ENCODE measurements around the gene CNN2. TPM values are rescaled to one million over a fixed set of nuclear protein-coding genes. Genes with fewer than 3 reads are reported as not detected.

CNN2 gene
- total RNA-seq, 6 experiments from 2014 or later, result 483 to 579 (median 507) TPM

DNA sequence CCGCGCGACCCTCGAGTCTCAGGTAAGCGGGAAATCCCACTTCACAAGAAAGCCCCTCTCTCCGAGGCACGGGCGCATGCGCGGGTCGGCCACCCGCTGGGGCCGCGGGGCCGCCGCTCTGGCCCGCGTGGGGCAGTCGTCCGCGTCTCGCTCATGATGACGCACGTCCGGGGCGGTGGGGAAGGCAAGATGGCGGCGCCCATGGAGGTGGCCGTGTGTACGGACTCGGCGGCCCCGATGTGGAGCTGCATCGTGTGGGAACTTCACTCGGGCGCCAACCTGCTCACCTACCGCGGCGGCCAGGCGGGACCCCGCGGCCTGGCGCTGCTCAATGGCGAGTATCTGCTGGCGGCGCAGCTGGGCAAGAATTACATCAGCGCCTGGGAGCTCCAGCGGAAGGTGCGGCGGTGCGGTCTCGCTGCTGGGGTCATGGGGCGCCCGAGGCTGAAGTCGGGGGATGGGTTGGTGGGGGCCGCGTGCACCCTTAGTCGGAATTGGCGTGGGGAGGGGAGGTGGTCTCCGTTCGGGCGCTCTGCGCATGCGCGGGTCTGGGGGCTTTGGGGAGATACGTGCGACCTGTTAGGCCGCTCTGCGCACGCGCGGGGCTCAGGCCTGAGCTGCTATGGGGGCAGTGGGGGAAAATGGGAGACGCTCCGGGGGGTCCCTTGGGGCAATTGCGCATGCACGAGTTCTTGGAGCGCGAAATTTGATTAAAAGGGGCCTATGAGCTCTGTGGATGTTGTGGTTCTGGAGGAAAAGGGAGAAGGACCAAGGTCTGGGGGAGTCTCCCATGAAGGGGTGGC lies 42.0 kb upstream of the CNN2 start, which contains the start of gene WDR18:
Gene WDR18, plus strand, starts transcription at position 181 of the 803 bp plus-strand sequence. Its CDS starts 9 bp downstream, at position 190.
- peak; percentile 75 for DNase-seq
- Mint-ChIP-seq H3K4me1 (ENCODE audit: low read depth) (peaks cover 18% of the 10 kb centered on the region), H3K27ac (peak within 1 kb of the TSS; percentile 95), H3K36me3 (ENCODE audit: low read depth) (no peaks in the 10 kb centered on the region; the same call in 1 of the 2 replicates), H3K4me3 (peak within 1 kb of the TSS; percentile 95), H3K27me3 (ENCODE audit: insufficient read depth) (peaks cover 16% of the 10 kb centered on the region), H3K9me3 (no peaks in the 10 kb centered on the region)
- peak; percentile 19; the same call in 1 of the 2 replicates for TF ChIP-seq CTCF (IDR thresholded peaks at IDR 0.05)

DNA sequence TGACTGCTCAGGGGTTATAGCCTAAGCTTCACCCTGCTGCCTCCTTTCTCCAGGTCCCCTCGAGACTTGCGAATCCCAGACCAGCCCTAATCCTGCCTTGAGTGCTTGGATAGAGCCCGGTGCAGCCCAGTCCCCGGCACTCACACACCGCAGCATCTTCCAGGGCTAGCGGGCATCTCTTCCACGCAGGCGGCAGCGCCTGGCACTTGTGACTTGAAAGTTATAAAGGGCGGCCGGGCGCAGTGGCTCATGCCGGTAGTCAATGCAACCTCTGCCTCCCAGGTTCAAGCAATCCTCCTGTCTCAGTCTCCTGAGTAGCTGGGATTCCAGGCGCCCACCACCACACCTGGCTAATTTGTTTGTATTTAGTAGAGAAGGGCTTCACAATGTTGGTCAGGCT lies 40.3 kb upstream of the CNN2 start:
- peaks cover 11% of the 10 kb centered on the region for H3K27me3 Mint-ChIP-seq (ENCODE audit: insufficient read depth)
- TF ChIP-seq CTCF (IDR thresholded peaks at IDR 0.05), result no peak
- no peak overlapping the region for H3K27ac Mint-ChIP-seq
- no peak for DNase-seq
- H3K4me3 Mint-ChIP-seq, result peak overlapping the region; percentile 95; the same call in 1 of the 2 replicates
- no peaks in the 10 kb centered on the region for H3K9me3 Mint-ChIP-seq
- H3K36me3 Mint-ChIP-seq (ENCODE audit: low read depth), result no peaks in the 10 kb centered on the region; the same call in 1 of the 2 replicates
- H3K4me1 Mint-ChIP-seq (ENCODE audit: low read depth), result peaks cover 18% of the 10 kb centered on the region

GRCh38 chr19:988081-988480 lies 38.3 kb upstream of the CNN2 start:
- peaks cover 4% of the 10 kb centered on the region for H3K36me3 Mint-ChIP-seq (ENCODE audit: low read depth)
- no peak overlapping the region for H3K4me3 Mint-ChIP-seq
- no peak overlapping the region for H3K27ac Mint-ChIP-seq
- H3K9me3 Mint-ChIP-seq, result no peaks in the 10 kb centered on the region
- H3K27me3 Mint-ChIP-seq (ENCODE audit: insufficient read depth), result peaks cover 9% of the 10 kb centered on the region
- DNase-seq, result no peak
- TF ChIP-seq CTCF (IDR thresholded peaks at IDR 0.05), result no peak
- H3K4me1 Mint-ChIP-seq (ENCODE audit: low read depth), result peaks cover 18% of the 10 kb centered on the region

DNA sequence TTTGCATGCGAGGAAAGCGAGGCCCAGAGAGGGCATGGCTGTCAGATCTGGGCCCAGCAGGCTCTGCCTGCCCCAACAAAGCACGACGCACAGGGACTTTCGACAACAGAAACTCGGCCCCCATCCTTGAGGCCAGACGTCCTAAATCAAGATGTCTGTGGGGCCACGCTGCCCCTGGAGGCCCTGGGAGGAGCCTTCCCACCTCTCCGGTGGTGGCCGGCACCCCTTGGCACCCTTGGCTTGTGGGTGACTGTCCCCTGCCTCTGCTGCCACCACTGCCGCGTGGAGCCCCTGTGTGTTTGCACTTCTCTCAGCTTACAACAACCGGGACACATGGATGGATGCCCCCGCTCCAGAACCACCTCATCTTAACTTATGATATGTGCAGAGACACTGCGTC lies 37.9 kb upstream of the CNN2 start:
- Mint-ChIP-seq H3K4me3 (no peak overlapping the region), H3K9me3 (no peaks in the 10 kb centered on the region), H3K27ac (no peak overlapping the region), H3K27me3 (ENCODE audit: insufficient read depth) (peaks cover 9% of the 10 kb centered on the region), H3K36me3 (ENCODE audit: low read depth) (peaks cover 4% of the 10 kb centered on the region), H3K4me1 (ENCODE audit: low read depth) (peaks cover 17% of the 10 kb centered on the region)
- DNase-seq, result no peak
- TF ChIP-seq CTCF (IDR thresholded peaks at IDR 0.05), result no peak

DNA sequence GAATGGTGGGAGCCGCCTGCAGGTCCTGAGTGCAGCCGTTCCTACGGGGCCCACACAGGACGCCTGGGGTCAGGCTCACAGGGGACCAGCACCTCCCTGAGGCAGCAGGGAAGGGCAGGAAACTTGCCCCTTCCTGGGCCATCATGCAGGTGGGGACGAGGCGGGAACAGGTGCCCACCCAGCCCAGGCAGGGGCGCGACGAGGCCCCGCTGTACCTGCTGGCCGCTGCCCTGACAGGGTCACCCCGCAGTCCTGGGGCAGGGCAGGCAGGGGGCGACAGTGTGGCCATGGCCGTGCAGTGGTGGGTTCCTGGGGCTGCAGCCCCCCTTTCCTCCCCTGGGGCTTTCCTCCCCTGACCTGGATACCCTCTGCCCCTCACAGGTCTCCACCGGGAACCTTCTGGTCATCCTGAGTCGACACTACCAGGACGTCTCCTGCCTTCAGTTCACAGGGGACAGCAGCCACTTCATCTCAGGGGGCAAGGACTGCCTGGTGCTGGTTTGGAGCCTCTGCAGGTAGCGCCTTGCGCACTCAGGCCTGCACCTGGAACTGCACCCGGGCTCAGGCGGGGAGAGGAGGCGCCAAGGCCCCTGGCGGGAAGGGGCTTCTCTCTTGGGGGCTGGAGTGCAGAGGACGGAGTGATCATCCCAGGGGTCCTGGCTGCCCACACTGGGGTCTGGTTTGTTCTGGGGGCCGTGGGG lies 36.9 kb upstream of the CNN2 start:
- peak; percentile 65 for TF ChIP-seq CTCF (IDR thresholded peaks at IDR 0.05)
- Mint-ChIP-seq H3K4me3 (no peak overlapping the region), H3K27ac (no peak overlapping the region), H3K4me1 (ENCODE audit: low read depth) (peaks cover 13% of the 10 kb centered on the region), H3K36me3 (ENCODE audit: low read depth) (peaks cover 4% of the 10 kb centered on the region), H3K9me3 (no peaks in the 10 kb centered on the region), H3K27me3 (ENCODE audit: insufficient read depth) (peaks cover 7% of the 10 kb centered on the region; the same call in 1 of the 2 replicates)
- no peak for DNase-seq
